HG02798 (cell line): ENCODE results near the gene TMEM131.
"Not testable (repeated sequence)": the region's sequence is repeated elsewhere in the genome, so short reads cannot be mapped to it uniquely, and the experiment has no call there.

ENCODE experiments used
- ATAC-seq: cut with Tn5 transposase; IDR thresholded peaks from one replicate; pipeline ENCODE4 v1.9.1; 2021; ENCODE audit warnings: mild to moderate bottlenecking; ENCODE audit not compliant: unreplicated experiment, poor library complexity

The TMEM131 gene

GRCh38 chr2:97924194-97924593 lies 71.6 kb downstream of the TMEM131 start:
- ATAC-seq, result no peak

- no peak for ATAC-seq
Observed at GRCh38 chr2:97919858-97920257, 75.9 kb downstream of the TMEM131 start.

GRCh38 chr2:97918818-97919217 lies 76.9 kb downstream of the TMEM131 start:
- ATAC-seq, result no peak

- ATAC-seq, result not testable (repeated sequence)
Observed at GRCh38 chr2:97917668-97918067, 78.1 kb downstream of the TMEM131 start.

GRCh38 chr2:97914691-97915213 lies 81.0 kb downstream of the TMEM131 start:
- no peak for ATAC-seq

- no peak for ATAC-seq
Observed at GRCh38 chr2:97913846-97914245, 81.9 kb downstream of the TMEM131 start.

GRCh38 chr2:97911922-97912575 lies 83.7 kb downstream of the TMEM131 start:
- no peak for ATAC-seq

- ATAC-seq, result peak; percentile 61
Observed at GRCh38 chr2:97911206-97911921, 84.4 kb downstream of the TMEM131 start.

GRCh38 chr2:97910403-97911205 lies 85.1 kb downstream of the TMEM131 start:
- no peak for ATAC-seq

- ATAC-seq, result peak; percentile 44
Observed at GRCh38 chr2:97908208-97908676, 87.5 kb downstream of the TMEM131 start.

- ATAC-seq, result no peak
Observed at GRCh38 chr2:97907369-97908100, 88.2 kb downstream of the TMEM131 start.

GRCh38 chr2:97906307-97906706 lies 89.4 kb downstream of the TMEM131 start:
- ATAC-seq, result no peak

GRCh38 chr2:97905294-97905693 lies 90.5 kb downstream of the TMEM131 start:
- no peak for ATAC-seq

- ATAC-seq, result no peak
Observed at GRCh38 chr2:97901862-97902261, 93.9 kb downstream of the TMEM131 start.

- no peak for ATAC-seq
Observed at GRCh38 chr2:97900806-97901205, 94.9 kb downstream of the TMEM131 start.

- not testable (repeated sequence) for ATAC-seq
Observed at GRCh38 chr2:97893042-97893441, 102.7 kb downstream of the TMEM131 start.

- no peak for ATAC-seq
Observed at GRCh38 chr2:97891611-97892010, 104.1 kb downstream of the TMEM131 start.

GRCh38 chr2:97889156-97889555 lies 106.6 kb downstream of the TMEM131 start:
- no peak for ATAC-seq

- no peak for ATAC-seq
Observed at GRCh38 chr2:97885841-97886240, 109.9 kb downstream of the TMEM131 start.

- ATAC-seq, result no peak
Observed at GRCh38 chr2:97880334-97880733, 115.4 kb downstream of the TMEM131 start.
